Left forelimb (tissue), 1 donor: ENCODE data around the gene SACM1L.
"Not testable (repeated sequence)": the region's sequence is repeated elsewhere in the genome, so short reads cannot be mapped to it uniquely, and the experiment has no call there.

ENCODE experiments used
- DNase-seq: peaks from one replicate; pipeline ENCODE4 v3.0.0-alpha.2; 2018; ENCODE audit warnings: low spot score

Gene SACM1L

GRCh38 chr3:45691842-45692241 is 2.6 kb downstream of the SACM1L start:
- no peak for DNase-seq

DNA sequence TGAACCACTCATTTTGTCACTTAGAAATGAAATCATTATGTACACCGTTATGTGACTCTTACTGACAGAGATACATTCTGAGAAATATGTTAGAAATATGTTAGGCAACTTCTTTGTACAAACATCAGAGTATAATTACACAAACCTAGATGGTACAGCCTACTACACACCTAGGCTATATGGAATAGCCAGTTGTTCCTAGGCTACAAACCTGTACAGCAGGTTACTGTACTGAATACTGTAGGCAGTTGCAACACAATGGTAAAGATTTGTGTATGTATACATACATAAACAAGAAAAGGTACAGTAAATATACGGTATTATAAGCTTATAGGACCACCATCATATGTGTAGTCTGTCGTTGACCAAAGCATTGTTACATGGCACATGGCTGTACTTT is 3.7 kb downstream of the SACM1L start:
- no peak for DNase-seq

DNA sequence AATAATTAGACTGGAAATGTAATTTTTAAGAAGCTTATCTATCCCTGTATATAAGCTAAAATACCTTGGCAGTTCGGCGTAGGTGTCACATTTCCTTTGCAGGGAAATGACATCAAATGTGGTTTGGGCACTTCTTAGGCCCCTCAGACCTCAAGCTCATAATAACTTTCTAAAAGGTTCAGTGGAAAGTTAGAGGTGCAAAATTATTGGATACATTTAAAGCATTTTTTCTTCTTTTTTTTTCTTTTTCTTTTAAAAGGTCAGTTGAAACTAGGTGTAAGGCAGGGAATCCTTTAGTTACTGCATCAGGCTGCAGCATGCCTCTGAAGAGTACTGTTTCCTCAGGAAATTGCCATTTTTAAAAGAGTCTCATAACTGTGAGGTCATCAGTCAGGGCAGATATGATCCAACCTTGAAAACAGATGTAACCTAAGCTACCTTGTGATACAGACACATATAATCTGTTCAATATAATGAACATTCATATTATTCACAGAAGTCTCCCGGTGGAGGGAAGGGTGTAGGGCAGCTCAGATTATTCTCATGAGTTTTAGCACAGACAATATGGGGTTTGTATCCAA is 4.8 kb downstream of the SACM1L start:
- DNase-seq = no peak

- DNase-seq = not testable (repeated sequence)
Measured at GRCh38 chr3:45695166-45695565, 6.0 kb downstream of the SACM1L start.

DNA sequence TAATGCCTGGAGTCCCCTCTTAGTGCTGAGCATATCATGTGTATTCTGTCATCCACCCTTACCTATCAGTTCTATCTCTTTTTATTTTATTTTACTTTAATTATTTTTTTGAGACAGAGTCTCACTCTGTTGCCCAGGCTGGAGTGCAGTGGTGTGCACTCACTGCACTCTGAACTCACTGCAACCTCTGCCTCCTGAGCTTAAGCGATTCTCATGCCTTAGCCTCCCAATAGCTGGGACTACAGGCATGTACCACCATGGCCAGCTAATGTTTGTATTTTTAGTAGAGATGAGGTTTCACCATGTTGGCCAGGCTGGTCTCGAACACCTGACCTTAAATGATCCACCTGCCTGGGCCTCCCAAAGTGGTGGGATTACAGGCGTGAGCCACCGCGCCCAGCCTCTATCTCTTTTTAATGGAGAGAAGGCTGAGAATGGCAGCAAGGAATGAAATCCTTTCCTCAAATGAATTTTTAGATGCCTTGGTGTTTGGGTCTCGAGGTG is 11.4 kb downstream of the SACM1L start:
- DNase-seq = no peak

GRCh38 chr3:45701172-45701867 is 12.1 kb downstream of the SACM1L start:
- DNase-seq = no peak

DNA sequence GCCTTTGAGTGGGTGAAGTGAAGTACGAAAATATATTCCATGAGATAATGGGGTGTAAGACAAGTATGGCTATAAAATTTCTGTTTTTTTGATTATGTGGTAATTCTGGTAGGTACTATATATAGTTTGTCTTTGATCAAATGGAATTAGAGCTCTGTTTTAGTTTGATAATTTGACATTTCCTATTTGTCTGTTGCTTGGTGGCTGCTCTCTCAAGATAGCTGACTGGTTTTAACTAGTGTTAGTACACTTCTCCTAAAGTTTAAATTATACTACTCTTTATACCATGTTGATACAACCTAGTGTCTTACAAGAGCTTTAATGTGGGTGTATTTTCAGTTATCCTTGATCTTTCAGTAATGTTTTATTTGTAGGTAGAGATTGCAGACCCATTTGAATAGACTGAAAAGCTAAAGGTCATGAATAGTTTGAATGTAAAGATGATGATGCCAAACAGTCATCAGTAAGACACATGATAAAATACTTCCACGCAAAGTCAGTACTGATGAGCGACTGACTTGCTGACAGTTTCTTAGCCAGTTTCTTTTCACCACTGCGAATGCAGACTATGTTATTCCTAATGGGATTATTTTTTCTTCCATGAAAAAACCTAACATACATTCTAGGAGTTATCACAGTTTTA is 15.2 kb downstream of the SACM1L start:
- no peak for DNase-seq

- DNase-seq = no peak
Measured at GRCh38 chr3:45705839-45706808, 16.9 kb downstream of the SACM1L start.

- no peak for DNase-seq
Measured at GRCh38 chr3:45711931-45712330, 22.7 kb downstream of the SACM1L start.

DNA sequence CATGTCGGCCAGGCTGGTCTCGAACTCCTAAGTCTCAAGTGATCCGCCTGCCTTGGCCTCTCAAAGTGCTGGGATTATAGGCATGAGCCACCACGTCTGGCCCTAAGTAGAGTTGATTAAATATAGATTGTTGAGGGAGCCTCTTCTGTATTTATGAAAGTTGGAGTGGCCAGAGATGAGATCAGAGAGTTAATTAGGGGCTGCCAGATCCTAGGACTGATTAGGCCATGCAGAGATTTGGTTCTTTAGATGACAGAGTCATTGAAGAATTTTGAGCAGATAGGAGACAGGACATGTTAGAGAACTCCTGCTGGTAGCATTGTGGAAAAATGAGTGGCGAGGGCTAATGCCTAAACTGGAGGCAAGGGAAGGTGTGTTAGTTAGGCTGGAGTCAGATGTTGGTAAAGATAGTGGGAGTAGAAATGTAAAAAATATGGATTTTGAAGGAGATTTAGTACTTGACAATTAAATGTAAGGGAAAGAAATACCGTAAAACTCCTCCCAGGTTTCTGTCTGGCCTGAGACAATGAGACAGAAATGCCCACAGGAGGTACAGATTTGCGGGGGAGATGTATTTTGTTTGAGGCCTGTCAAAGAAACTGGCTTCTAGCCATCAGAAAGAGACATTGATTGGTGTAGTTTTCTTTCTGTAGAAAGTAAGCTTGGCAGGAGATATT is 23.4 kb downstream of the SACM1L start:
- DNase-seq = no peak

GRCh38 chr3:45715945-45716344 is 26.7 kb downstream of the SACM1L start:
- no peak for DNase-seq

DNA sequence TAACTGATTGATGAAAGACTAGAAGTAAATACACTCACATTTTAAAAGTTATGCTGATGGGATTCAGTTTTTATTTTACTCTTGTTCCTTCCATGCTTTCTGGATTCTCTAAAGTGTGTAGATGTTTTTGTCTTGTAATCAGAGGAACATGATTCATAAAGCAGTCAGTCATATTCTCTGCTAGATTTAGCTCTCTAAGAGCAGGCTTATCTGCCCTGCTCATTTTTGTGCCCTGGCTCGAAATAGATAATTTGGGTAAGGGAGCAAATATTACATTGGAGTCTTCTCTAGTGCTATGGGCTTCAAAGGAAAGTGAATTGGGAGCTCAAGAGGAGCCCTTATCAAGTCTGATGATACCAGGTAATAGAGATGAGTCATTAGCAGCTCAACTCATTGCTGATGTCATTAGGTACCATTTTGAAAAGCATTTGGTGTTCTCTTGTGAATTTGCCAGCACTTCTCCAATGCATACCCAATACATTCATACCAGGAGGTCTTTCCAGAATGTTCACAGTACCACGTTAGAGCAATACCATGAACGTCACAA is 27.7 kb downstream of the SACM1L start:
- no peak for DNase-seq

GRCh38 chr3:45719655-45720487 is 30.7 kb downstream of the SACM1L start:
- no peak for DNase-seq

- no peak for DNase-seq
Measured at GRCh38 chr3:45724911-45725310, 35.7 kb downstream of the SACM1L start.

- DNase-seq = no peak
Measured at GRCh38 chr3:45729614-45730013, 40.4 kb downstream of the SACM1L start.

DNA sequence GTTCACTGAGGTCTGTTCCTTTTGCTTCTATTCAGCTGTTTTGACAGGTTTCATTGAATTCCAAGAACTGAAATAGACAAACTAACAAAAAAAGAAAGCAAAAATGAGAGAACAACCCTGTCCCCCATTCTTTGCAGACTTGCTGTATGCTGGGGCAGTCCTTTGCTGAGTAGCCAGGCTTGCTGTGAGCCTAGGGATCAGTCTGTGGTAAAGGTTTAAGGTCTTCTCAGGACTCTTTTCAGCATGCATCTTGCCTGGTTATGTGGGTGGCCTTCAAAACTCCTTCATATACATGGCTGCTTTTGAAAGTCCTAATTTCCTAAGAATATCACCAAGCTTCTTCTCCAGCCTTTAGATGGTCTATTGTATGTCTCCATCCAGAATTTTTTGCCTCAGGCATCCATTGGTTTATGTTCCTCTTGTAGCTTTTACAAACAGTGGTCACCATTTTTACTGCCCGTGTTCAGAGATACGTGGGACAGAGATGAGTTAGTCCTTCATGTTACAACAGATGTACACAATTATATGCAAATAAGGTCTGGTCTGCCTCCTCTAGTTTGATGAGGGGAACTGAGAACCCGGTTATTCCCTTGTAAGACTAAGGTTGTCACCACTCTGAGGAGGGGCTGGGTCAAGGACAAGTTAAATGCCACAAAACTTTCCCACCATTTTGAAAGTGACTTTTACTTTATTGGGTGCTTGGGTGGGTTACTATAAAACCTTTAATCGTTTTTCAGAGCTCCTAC is 41.4 kb downstream of the SACM1L start:
- no peak for DNase-seq

- DNase-seq = no peak
Measured at GRCh38 chr3:45736707-45737106, 47.5 kb downstream of the SACM1L start.

DNA sequence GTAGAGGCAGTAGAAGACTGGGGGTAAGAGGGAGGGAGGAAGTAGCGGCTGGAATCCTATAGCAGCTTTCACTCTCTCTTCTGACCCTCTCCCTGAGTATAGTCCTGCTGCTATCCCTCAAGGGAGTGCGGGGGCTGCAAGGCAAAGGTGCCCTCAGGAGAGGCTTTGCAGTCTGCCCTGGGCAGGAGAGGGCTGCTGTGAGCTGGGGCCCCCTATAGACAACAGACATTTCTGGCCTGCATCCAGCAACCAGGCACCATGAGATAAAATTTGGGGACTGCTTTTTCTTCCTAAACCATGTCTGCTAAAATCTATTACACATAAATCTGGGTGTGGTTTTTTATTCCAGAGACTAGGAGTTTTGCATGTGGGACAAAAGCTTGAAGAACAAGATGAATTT is 48.0 kb downstream of the SACM1L start:
- DNase-seq = no peak

- DNase-seq = no peak
Measured at GRCh38 chr3:45739991-45740390, 50.8 kb downstream of the SACM1L start.

DNA sequence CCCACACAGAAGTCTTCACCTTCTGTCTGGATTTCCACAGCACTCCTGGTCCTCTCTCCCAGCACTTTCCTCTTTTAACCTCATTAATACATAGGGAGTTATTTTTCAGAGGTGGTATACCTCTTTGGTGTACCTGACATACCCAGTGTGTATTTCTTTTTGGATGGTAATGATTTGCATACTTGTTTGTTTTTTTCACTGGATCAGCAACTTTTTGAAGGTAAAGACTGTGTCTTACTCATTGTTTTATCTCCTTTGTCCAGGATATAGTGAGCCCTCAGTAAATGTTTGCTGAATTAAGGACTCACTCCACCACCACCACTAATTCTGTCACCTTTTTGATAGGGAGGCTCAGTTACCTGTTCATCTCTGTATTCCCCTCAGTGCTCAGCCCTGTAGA is 52.1 kb downstream of the SACM1L start:
- DNase-seq = no peak
